Neural crest cell (in vitro differentiated cells): ENCODE results near the gene TMEM225B. TPM values are rescaled to one million over a fixed set of nuclear protein-coding genes. Genes with fewer than 3 reads are reported as not detected.
"Not testable (repeated sequence)": the region's sequence is repeated elsewhere in the genome, so short reads cannot be mapped to it uniquely, and the experiment has no call there.

Experiments
- DNase-seq: peaks from one replicate; pipeline ENCODE4 v3.0.0; 2021; ENCODE audit warnings: low read depth, mixed read lengths, low spot score
- H3K27ac Mint-ChIP-seq: one replicate; pipeline ENCODE4 v1.8.0; 2021; ENCODE audit warnings: mild to moderate bottlenecking, mixed read lengths; ENCODE audit not compliant: unreplicated experiment
- H3K27me3 Mint-ChIP-seq: 2 replicates; pipeline ENCODE4 v1.8.0; 2021; ENCODE audit warnings: low read depth, mild to moderate bottlenecking, mixed read lengths
- H3K36me3 Mint-ChIP-seq: 2 replicates; pipeline ENCODE4 v1.8.0; 2021; ENCODE audit warnings: low read depth, mild to moderate bottlenecking, mixed read lengths
- H3K4me1 Mint-ChIP-seq: 2 replicates; pipeline ENCODE4 v1.8.0; 2021; ENCODE audit warnings: mixed read lengths
- H3K4me3 Mint-ChIP-seq: one replicate; pipeline ENCODE4 v1.8.0; 2021; ENCODE audit warnings: mild to moderate bottlenecking, mixed read lengths
- H3K9me3 Mint-ChIP-seq: 2 replicates; pipeline ENCODE4 v1.8.0; 2021; ENCODE audit warnings: mixed read lengths
- total RNA-seq: library from RNA; stranded (reverse); gene quantifications from 2 replicates; pipeline ENCODE4 v1.2.1, GENCODE V29; 2021
- TF ChIP-seq, protein P1 (sequence below): fragments of 200-600 bp; sonication (generic); conservative IDR thresholded peaks from 2 replicates; pipeline ENCODE4 v1.5.0; 2021; ENCODE audit warnings: antibody characterized with exemption, mild to moderate bottlenecking

Gene TMEM225B
- total RNA-seq, 1 donor from 2014 or later = 0.91 TPM

- Mint-ChIP-seq H3K4me1 (no peaks in the 10 kb centered on the region), H3K4me3 (no peak overlapping the region), H3K36me3 (peaks cover 31% of the 10 kb centered on the region), H3K9me3 (peaks cover 9% of the 10 kb centered on the region), H3K27ac (no peak overlapping the region), H3K27me3 (no peaks in the 10 kb centered on the region)
- TF ChIP-seq, protein P1, sequence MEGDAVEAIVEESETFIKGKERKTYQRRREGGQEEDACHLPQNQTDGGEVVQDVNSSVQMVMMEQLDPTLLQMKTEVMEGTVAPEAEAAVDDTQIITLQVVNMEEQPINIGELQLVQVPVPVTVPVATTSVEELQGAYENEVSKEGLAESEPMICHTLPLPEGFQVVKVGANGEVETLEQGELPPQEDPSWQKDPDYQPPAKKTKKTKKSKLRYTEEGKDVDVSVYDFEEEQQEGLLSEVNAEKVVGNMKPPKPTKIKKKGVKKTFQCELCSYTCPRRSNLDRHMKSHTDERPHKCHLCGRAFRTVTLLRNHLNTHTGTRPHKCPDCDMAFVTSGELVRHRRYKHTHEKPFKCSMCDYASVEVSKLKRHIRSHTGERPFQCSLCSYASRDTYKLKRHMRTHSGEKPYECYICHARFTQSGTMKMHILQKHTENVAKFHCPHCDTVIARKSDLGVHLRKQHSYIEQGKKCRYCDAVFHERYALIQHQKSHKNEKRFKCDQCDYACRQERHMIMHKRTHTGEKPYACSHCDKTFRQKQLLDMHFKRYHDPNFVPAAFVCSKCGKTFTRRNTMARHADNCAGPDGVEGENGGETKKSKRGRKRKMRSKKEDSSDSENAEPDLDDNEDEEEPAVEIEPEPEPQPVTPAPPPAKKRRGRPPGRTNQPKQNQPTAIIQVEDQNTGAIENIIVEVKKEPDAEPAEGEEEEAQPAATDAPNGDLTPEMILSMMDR = no peak
- DNase-seq = no peak
Observed at GRCh38 chr7:99644431-99644830, 46.4 kb downstream of the TMEM225B start.

DNA sequence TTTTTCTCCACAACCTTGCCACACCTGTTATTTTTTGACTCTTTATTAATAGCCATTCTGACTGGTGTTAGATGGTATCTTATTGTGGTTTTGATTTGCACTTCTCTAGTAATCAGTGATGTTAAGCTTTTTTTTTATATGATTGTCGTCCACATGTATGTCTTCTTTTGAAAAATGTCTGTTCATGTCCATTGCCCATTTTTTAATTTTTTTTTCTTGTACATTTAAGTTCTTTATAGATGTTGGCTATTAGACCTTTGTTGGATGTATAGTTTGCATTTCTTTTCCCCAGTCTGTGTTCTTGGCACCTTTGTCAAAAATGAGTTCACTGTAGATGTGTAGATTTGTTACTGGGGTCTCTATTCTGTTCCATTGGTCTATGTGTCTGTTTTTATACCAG is 47.5 kb downstream of the TMEM225B start:
- Mint-ChIP-seq H3K27ac (no peak overlapping the region), H3K4me1 (no peaks in the 10 kb centered on the region), H3K9me3 (peaks cover 9% of the 10 kb centered on the region), H3K27me3 (no peaks in the 10 kb centered on the region), H3K4me3 (no peak overlapping the region), H3K36me3 (peaks cover 31% of the 10 kb centered on the region)
- DNase-seq = no peak
- TF ChIP-seq, protein P1 = no peak

GRCh38 chr7:99648843-99649242 is 50.8 kb downstream of the TMEM225B start:
- TF ChIP-seq, protein P1 = no peak
- H3K9me3 Mint-ChIP-seq = peaks cover 9% of the 10 kb centered on the region

GRCh38 chr7:99651290-99651689 is 53.2 kb downstream of the TMEM225B start:
- H3K36me3 Mint-ChIP-seq = peaks cover 10% of the 10 kb centered on the region
- H3K9me3 Mint-ChIP-seq = peaks cover 2% of the 10 kb centered on the region
- H3K27me3 Mint-ChIP-seq = no peaks in the 10 kb centered on the region
- no peak overlapping the region for H3K4me3 Mint-ChIP-seq
- TF ChIP-seq, protein P1 = no peak
- no peaks in the 10 kb centered on the region for H3K4me1 Mint-ChIP-seq
- H3K27ac Mint-ChIP-seq = no peak overlapping the region
- no peak for DNase-seq

More at GRCh38 chr7:99648843-99649242, 50.8 kb downstream of the TMEM225B start:
- H3K4me1 Mint-ChIP-seq = no peaks in the 10 kb centered on the region
- DNase-seq = no peak
- peaks cover 28% of the 10 kb centered on the region for H3K36me3 Mint-ChIP-seq
- H3K4me3 Mint-ChIP-seq = no peak overlapping the region
- no peak overlapping the region for H3K27ac Mint-ChIP-seq
- no peaks in the 10 kb centered on the region for H3K27me3 Mint-ChIP-seq

- no peak overlapping the region for H3K27ac Mint-ChIP-seq
- H3K4me3 Mint-ChIP-seq = no peak overlapping the region
- TF ChIP-seq, protein P1 = no peak
- no peaks in the 10 kb centered on the region for H3K4me1 Mint-ChIP-seq
- H3K9me3 Mint-ChIP-seq = peaks cover 7% of the 10 kb centered on the region
- no peaks in the 10 kb centered on the region for H3K27me3 Mint-ChIP-seq
- no peak for DNase-seq
- peaks cover 10% of the 10 kb centered on the region for H3K36me3 Mint-ChIP-seq
Observed at GRCh38 chr7:99652671-99653070, 54.6 kb downstream of the TMEM225B start.

DNA sequence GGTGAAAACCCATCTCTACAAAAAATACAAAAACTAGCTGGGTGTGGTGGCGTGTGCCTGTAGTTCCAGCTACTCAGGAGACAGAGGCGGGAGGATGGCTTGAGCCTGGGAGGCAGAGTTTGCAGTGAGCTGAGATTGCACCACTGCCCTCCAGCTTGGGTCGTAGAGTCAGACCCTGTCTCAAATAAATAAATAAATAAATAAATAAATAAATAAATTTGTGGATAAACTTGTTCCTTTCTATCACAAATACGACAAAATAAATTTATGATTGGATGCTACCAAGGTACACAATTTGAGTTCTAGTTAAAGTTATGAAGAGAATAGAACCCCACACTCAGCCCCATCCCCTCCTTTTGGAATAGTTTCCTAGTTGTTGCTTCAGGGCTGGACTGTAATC is 55.2 kb downstream of the TMEM225B start:
- H3K4me3 Mint-ChIP-seq, DNase-seq, H3K27me3 Mint-ChIP-seq, H3K4me1 Mint-ChIP-seq, H3K9me3 Mint-ChIP-seq: not testable (repeated sequence)
- Mint-ChIP-seq H3K36me3 (peaks cover 13% of the 10 kb centered on the region), H3K27ac (peak overlapping the region; percentile 78)
